Measurements from ENCODE around the gene GMCL2.

- TF ChIP-seq CTCF (IDR thresholded peaks at IDR 0.05; ENCODE audit: low read depth, low read length, poor library complexity, severe bottlenecking) (no peak), EZH2phosphoT487 (IDR thresholded peaks at IDR 0.05; ENCODE audit: borderline replicate concordance, low read length) (no peak)
Measured at GRCh38 chr5:178236679-178237078, 49.5 kb upstream of the GMCL2 start.
